GM18858 (cell line): Measurements from ENCODE around the gene CARS2.
"Not testable (repeated sequence)": the region's sequence is repeated elsewhere in the genome, so short reads cannot be mapped to it uniquely, and the experiment has no call there.

ENCODE experiments used
- ATAC-seq: cut with Tn5 transposase; IDR thresholded peaks from one replicate; pipeline ENCODE4 v1.9.1; 2021; ENCODE audit not compliant: unreplicated experiment

CARS2 gene

GRCh38 chr13:110712081-110712848, 6.3 kb upstream of the CARS2 start:
- peak; percentile 19 for ATAC-seq

- ATAC-seq = no peak
Observed at GRCh38 chr13:110706570-110707372, 855 bp upstream of the CARS2 start.

DNA sequence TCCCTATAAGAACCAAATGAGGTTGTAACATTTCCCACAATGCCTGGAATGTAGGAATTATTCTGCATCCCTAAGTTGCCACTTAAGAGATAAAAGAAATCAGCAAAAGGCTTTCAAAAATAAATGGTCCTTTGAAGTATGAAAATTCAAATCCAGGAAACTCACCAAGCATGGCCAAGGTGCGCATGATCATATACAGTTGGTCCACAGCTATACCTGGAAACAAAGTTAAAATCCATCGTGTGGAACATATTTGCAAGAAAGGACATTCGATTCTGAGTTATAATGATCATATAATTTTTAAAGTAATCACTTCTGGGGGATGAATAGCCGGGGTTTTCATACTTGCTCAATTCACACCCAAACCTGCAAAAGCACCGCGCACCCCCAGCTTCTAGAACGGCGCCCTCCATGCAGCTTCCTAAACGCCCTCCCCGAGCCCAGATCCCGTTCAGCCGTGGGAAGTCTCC, 525 bp downstream of the CARS2 start:
- no peak for ATAC-seq

- ATAC-seq = no peak
Observed at GRCh38 chr13:110702591-110703526, 3.1 kb downstream of the CARS2 start.

DNA sequence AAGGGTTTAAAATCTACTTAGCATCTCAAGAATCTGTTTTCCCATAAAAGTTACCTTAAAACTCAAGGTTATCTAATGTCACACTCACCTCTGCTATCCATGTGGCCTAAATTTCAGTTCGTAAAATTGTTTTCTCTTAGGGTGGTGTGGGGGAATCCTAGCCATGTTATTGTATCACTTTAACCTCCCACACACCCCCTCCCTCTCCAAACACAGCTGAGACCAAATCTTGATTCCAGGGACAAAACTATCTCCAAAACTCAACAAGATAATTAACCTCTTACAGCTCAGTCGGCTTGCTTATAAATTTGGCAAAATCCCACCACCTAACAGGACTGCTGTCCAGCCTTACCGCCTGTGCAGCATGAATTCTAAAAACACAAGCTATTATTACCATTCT, 3.8 kb downstream of the CARS2 start:
- no peak for ATAC-seq

GRCh38 chr13:110701061-110701460, 4.9 kb downstream of the CARS2 start:
- ATAC-seq = not testable (repeated sequence)

GRCh38 chr13:110700641-110701040, 5.3 kb downstream of the CARS2 start:
- ATAC-seq = no peak

- ATAC-seq = no peak
Observed at GRCh38 chr13:110700186-110700585, 5.7 kb downstream of the CARS2 start.

GRCh38 chr13:110699148-110700145, 6.5 kb downstream of the CARS2 start:
- no peak for ATAC-seq

DNA sequence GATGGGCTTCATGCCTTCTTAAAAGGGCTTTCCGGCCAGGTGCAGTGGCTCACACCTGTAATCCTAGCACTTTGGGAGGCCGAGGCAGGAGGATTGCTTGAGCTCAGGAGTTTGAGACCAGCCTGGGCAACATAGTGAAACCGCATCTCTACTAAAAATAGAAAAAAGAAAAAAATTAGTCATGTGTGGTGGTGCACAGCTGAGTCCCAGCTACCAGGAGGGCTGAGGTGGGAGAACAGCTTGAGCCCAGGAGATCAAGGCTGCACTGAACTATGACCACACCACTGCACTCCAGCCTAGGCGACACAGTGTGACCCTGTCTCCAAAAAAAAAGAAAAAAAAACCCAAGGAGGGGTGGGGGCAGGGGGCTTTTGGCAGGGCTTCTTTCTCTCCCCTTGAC, 7.2 kb downstream of the CARS2 start:
- peak; percentile 67 for ATAC-seq

GRCh38 chr13:110697842-110698241, 8.1 kb downstream of the CARS2 start:
- ATAC-seq = no peak

- no peak for ATAC-seq
Observed at GRCh38 chr13:110696776-110697175, 9.1 kb downstream of the CARS2 start.

GRCh38 chr13:110695774-110696173, 10.1 kb downstream of the CARS2 start:
- not testable (repeated sequence) for ATAC-seq

DNA sequence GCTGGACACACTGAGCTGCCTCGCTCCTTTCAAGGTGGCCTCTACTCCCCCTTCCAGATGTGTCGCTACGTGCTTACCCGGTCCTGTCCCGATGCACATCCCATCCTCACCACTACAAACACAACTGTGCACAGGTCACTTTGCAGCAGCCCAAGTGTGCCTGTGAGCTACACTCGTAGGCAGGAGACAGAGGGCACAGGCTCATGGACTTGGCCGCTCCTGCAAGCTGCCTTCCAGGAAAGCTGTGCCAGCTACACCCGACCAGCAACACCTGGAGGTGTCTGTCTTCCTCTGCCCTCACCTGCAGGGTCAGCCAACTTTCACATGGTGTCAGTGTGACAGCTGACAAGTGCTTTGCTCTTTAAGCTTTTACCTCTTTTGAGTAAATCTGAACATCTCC, 15.4 kb downstream of the CARS2 start:
- no peak for ATAC-seq

GRCh38 chr13:110689711-110690110, 16.2 kb downstream of the CARS2 start:
- ATAC-seq = no peak

DNA sequence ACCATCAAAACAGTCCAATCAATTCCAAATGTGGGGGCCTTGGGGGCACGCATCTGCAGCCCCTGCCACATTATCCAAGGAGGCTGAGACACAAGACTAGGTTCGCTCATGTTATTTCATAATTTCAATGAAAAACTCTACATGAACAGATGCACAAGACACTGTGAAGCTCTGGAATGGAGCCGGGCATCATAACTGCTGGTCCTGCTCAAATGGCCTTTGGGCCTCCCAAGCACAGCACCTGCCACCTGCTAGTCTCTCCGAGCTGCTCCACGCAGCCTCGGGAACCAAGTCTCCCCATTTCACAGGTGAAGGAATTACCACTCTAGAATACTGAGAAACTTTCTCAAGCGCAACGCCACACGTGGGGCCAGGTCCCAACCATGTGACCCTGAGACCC, 16.9 kb downstream of the CARS2 start:
- ATAC-seq = no peak

- no peak for ATAC-seq
Observed at GRCh38 chr13:110687736-110688135, 18.2 kb downstream of the CARS2 start.

DNA sequence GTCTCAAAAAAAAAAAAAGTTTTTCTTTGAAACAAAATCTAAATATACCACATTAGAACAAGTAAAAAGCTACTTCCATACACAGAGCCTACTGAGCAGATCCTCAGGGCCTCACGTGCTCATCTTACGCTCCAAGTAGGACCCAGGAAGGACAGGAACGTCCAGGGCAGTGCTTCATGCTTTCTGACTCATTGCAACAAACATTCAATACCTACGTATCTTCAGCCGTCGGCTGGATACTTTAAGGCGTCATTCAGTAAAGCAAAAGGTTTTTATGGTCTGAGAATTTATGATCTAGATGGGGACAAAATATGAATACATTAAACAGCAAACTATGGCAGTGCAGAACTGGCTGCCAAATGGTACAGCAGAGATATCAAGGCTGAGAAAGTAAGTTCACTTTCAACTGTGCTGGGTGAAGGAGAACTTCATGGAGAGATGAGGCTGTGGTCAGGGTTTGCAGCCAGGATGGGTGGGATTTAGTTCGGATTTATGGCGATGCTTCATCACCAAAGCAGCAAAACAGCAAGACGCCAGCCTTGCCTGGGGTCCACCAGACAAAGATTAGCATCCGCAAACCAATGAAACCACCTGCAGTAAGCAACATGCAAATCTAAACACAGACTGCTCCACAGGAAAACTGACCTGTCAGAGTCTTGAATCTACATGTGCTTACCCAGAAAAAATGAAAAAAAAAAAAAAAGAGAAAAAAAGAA, 20.5 kb downstream of the CARS2 start:
- no peak for ATAC-seq

GRCh38 chr13:110684388-110685056, 21.4 kb downstream of the CARS2 start:
- no peak for ATAC-seq
